ENCODE measurements around the gene MAP2K3.

The MAP2K3 gene

GRCh38 chr17:21354796-21355385 is 70.4 kb downstream of the MAP2K3 start:
- DNase-seq, result no peak

GRCh38 chr17:21355586-21355985 is 71.1 kb downstream of the MAP2K3 start:
- DNase-seq, result no peak

GRCh38 chr17:21356537-21357127 is 72.1 kb downstream of the MAP2K3 start:
- DNase-seq, result no peak

GRCh38 chr17:21357281-21357680 is 72.8 kb downstream of the MAP2K3 start:
- no peak for DNase-seq

GRCh38 chr17:21357696-21358656 is 73.5 kb downstream of the MAP2K3 start:
- no peak for DNase-seq

DNA sequence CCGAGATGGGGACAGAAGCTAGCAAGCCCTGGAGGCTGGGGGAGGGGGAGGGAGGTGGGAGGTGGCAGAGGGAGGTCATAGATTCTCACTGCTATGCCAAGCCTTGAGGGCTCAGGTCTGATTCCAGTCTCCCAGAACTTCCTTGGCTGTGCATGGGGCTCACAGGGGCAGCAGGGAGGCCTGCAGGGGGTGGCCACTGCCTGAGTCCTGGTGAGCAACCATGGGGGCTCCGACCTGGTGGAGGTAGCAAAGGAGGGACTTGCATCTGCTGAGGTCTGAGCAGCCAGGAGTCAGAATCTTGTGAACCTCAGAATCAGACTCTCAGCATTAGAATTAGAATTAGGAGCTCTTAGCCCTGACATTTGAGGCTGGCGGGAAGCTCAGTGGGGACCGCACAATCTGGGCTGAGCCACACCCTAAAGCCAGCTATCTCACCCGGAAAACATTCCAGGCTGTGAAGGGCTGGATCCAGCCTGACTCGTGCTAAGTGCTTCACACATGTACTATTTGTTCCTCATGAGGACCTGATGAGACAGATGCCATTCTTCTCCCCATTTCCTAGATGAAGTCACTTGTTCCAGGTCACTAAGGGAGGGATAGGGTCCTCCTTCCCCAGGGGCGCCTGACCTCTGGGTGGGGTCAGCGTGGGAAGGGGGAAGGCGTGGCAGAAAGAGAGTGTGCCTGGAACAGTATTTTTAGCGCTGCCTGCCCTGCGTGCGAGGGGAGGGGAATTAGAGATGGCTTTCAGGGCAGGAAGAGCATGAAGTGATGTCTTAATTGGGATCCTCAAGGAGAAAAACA is 74.4 kb downstream of the MAP2K3 start:
- DNase-seq, result no peak

DNA sequence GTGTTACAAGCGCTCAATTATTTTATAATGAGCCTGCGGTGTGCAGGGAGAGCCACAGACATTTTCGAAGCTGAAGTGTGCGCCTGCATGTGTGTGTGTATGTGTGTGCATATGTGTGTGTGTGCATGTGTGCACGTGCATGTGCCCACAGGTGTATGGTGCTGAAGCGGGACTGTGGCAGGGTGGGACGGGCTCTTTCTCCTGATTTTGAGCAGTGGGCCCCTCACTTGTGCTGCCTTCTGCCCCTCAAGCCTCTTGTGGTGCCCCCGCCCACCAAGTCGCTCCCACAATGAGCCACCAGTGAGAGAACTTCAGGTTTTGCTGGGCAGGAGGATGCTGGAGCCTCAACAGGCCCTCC is 75.0 kb downstream of the MAP2K3 start:
- no peak for DNase-seq

DNA sequence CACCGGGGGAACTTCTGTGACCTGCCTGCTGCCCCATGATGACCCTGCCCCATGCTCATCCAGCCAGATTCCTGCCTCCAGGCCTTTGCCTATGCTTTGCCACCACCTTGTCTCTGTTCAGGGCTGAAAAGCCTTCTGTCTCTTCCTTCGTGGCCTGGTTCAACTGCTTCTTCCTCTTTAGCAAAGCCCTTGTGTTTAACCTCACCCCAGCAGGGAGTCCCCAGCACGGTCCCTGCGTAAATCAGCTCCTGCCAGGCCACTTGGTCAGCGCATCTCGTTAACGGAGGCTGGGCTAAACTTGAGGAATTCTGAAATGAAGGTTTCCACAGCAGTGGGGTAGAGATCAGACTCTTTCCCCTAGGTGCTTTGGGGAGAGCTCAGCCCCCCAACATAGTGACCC is 75.5 kb downstream of the MAP2K3 start:
- no peak for DNase-seq

DNA sequence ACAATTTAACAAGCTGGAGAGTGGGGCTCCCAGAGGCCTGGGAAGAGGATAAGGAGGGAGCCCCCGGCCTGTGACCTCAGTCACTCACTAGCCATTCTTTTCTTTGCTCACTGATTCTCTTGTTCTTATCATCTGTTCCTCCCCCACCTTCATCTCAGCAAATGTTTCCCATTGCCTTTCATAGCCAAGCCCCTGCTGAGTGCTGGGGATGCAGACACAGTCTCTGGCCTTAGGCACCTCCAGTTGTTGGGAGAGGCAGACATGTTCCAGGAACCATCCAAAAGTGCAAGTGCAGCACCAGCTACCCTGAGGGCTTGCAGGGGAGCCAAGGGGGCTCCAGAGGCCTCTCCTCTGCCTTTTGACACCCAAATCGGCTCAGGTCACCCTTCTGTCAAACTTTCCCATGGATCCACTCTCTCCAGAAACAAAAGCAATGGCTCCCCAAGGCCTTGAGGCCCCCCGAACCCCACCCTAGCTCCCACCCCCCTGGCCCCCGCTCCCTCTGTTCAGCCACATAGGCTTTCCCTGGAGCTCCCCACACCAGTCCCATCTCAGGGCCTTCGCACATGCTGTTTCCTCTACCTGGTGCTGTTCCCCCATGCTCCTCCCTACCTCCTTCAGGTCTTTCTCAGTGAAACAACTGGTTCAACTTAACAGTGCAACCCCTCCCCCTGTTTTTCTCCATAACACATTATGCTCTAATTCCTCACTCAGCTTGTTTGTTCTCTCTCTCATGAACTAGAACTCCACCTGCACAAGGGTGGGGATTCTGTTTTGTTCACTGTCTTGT is 76.7 kb downstream of the MAP2K3 start:
- no peak for DNase-seq

GRCh38 chr17:21362331-21362931 is 77.9 kb downstream of the MAP2K3 start:
- DNase-seq, result no peak

- DNase-seq, result no peak
These were observed 79.5 kb downstream of the MAP2K3 start for GRCh38 chr17:21363776-21364642.

Data from activated CD4-positive, CD25-positive, alpha-beta regulatory T cell (primary cell).